Measurements from ENCODE around the gene ABCF3. TPM values are rescaled to one million over a fixed set of nuclear protein-coding genes. Genes with fewer than 3 reads are reported as not detected.
A peak's percentile ranks its signal among the peaks of the same experiment; 100 is the strongest.
"Not testable (repeated sequence)": the region's sequence is repeated elsewhere in the genome, so short reads cannot be mapped to it uniquely, and the experiment has no call there.

The ABCF3 gene
- total RNA-seq, 1 donor from 2014 or later: 60.5 TPM

DNA sequence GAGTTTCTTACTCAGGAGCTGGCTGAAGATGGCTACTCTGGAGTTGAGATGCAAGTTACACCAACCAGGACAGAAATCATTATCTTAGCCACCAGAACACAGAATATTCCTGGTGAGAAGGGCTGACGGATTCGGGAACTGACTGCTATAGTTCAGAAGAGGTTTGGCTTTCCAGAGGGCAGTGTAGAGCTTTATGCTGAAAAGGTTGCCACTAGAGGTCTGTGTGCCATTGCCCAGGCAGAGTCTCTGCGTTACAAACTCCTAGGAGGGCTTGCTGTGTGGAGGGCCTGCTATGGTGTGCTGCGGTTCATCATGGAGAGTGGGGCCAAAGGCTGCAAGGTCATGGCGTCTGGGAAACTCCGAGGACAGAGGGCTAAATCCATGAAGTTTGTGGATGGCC lies 36.2 kb upstream of the ABCF3 start:
- H3K4me1 Mint-ChIP-seq (ENCODE audit: unreplicated experiment): peaks cover 23% of the 10 kb centered on the region
- not testable (repeated sequence) for DNase-seq (ENCODE audit: extremely low spot score, unreplicated experiment); H3K27me3 Mint-ChIP-seq (ENCODE audit: unreplicated experiment); H3K4me3 Mint-ChIP-seq (ENCODE audit: unreplicated experiment); H3K36me3 Mint-ChIP-seq (ENCODE audit: unreplicated experiment); H3K9me3 Mint-ChIP-seq (ENCODE audit: unreplicated experiment)
- peak; percentile 47 for TF ChIP-seq CTCF (IDR thresholded peaks at IDR 0.05)
- H3K27ac Mint-ChIP-seq (ENCODE audit: unreplicated experiment): peak overlapping the region; percentile 48

DNA sequence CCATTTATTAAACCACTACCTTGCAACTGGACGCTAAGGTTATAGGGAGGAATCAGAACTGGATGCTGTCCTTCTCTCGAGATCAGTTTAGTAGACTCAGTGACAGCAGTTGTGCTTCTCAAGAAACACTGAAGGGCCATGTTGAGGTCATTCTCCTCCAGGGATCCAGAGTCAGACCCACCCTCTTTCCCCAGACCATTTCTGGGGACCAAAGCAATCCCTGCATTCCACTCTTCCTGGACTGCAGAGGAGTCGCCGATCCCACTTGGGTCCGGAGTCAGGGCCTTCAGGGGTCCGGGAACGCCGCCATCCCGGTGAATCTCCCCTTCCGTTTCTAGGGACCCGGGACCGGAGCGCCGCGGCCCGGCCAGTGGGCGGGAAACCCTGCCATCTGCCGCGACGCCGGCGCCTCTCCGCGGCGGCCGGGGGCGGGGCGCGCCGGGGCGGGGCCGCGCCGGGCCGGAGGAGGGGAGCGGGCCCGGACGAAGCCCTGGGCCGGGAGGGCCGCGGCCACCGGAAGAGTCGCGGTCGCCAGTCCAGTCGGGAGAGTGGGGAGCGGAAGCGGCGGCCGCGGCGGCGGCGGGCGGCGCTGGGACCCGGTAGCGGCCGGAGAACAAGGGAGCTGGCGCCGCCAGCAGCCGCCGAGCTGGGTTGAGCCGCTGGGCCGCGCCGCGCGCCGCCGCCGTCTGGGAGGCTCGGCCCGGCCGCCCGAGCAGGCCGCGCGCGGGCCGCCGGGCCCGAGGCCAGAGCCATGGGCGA lies 30.9 kb upstream of the ABCF3 start, which contains the start of gene DVL3:
DVL3 (plus strand) TSS at position 493 of the 759 bp plus-strand sequence; CDS start at position 752, 259 bp downstream.
- Mint-ChIP-seq H3K4me1 (ENCODE audit: unreplicated experiment) (peaks cover 40% of the 10 kb centered on the region), H3K36me3 (ENCODE audit: unreplicated experiment) (peaks cover 4% of the 10 kb centered on the region), H3K4me3 (ENCODE audit: unreplicated experiment) (peak within 1 kb of the TSS; percentile 97), H3K9me3 (ENCODE audit: unreplicated experiment) (no peaks in the 10 kb centered on the region), H3K27me3 (ENCODE audit: unreplicated experiment) (no peaks in the 10 kb centered on the region), H3K27ac (ENCODE audit: unreplicated experiment) (peak within 1 kb of the TSS; percentile 91)
- TF ChIP-seq CTCF (IDR thresholded peaks at IDR 0.05): no peak
- peak; percentile 89 for DNase-seq (ENCODE audit: extremely low spot score, unreplicated experiment)

GRCh38 chr3:184155644-184156521 lies 30.1 kb upstream of the ABCF3 start:
- H3K27ac Mint-ChIP-seq (ENCODE audit: unreplicated experiment): peak overlapping the region; percentile 91
- TF ChIP-seq CTCF (IDR thresholded peaks at IDR 0.05): no peak
- H3K36me3 Mint-ChIP-seq (ENCODE audit: unreplicated experiment): peaks cover 4% of the 10 kb centered on the region
- H3K9me3 Mint-ChIP-seq (ENCODE audit: unreplicated experiment): no peaks in the 10 kb centered on the region
- H3K4me1 Mint-ChIP-seq (ENCODE audit: unreplicated experiment): peaks cover 49% of the 10 kb centered on the region
- no peak for DNase-seq (ENCODE audit: extremely low spot score, unreplicated experiment)
- peak overlapping the region; percentile 97 for H3K4me3 Mint-ChIP-seq (ENCODE audit: unreplicated experiment)
- H3K27me3 Mint-ChIP-seq (ENCODE audit: unreplicated experiment): no peaks in the 10 kb centered on the region

DNA sequence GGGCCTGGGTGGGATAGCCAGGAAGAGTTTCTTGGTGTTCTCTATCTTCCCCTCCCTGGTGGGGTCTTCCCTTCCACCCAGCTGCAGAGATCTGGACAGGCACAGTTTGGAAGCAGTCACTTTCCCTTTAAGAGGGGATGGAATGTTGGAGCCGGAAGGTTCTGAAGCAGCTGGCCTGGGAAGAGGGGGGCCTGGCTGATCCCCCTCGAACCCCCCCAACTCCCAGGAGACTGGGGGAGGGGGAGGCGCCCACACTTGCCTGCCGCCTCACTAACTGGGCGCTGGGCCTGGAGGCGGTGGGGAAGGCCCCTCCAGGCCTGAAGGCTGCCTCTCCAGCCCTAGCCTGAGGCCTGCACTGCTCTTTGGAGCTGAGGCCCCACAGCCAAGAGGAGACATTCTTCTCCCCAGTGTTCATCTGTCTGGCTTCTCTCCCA lies 29.5 kb upstream of the ABCF3 start:
- Mint-ChIP-seq H3K9me3 (ENCODE audit: unreplicated experiment) (no peaks in the 10 kb centered on the region), H3K36me3 (ENCODE audit: unreplicated experiment) (peaks cover 4% of the 10 kb centered on the region), H3K4me1 (ENCODE audit: unreplicated experiment) (peaks cover 53% of the 10 kb centered on the region), H3K27me3 (ENCODE audit: unreplicated experiment) (no peaks in the 10 kb centered on the region), H3K4me3 (ENCODE audit: unreplicated experiment) (peak overlapping the region; percentile 97), H3K27ac (ENCODE audit: unreplicated experiment) (peak overlapping the region; percentile 91)
- no peak for DNase-seq (ENCODE audit: extremely low spot score, unreplicated experiment)
- no peak for TF ChIP-seq CTCF (IDR thresholded peaks at IDR 0.05)

DNA sequence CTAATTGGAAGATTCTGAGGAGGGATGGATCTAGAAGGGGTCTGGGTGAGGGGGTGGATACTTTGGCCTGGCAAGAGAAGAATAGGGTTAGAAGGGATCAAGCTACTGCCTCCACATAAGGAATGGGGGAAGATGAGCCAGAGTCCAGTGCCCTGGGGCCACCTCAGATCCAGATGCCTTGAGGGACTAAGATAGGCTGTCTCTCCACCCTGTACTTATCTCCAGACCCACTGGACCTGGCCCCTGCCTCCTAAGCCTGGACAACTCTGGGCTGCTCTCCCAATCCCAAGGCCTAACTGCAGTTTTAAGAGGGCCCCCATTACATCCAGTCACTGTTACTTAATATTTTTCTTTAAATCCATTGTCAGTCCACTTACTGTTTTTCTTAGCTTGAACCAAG lies 28.8 kb upstream of the ABCF3 start:
- TF ChIP-seq CTCF (IDR thresholded peaks at IDR 0.05): no peak
- Mint-ChIP-seq H3K4me1 (ENCODE audit: unreplicated experiment) (peaks cover 55% of the 10 kb centered on the region), H3K4me3 (ENCODE audit: unreplicated experiment) (peak overlapping the region; percentile 97), H3K27ac (ENCODE audit: unreplicated experiment) (peak overlapping the region; percentile 82), H3K27me3 (ENCODE audit: unreplicated experiment) (no peaks in the 10 kb centered on the region), H3K36me3 (ENCODE audit: unreplicated experiment) (peaks cover 4% of the 10 kb centered on the region), H3K9me3 (ENCODE audit: unreplicated experiment) (no peaks in the 10 kb centered on the region)
- DNase-seq (ENCODE audit: extremely low spot score, unreplicated experiment): no peak

Measured in osteocyte (in vitro differentiated cells).